Hepatocyte (in vitro differentiated cells): Measurements from ENCODE around the gene GMDS. TPM values are rescaled to one million over a fixed set of nuclear protein-coding genes. Genes with fewer than 3 reads are reported as not detected.

Source experiments
- DNase-seq: peaks from one replicate; pipeline ENCODE4 v3.0.0-alpha.2; 2016; ENCODE audit warnings: low spot score
- H2AFZ ChIP-seq: fragments of 200-600 bp; sonication (generic); 2 replicates; pipeline ENCODE4 v1.6.0; 2016; ENCODE audit warnings: antibody characterized with exemption, mild to moderate bottlenecking
- H3K27ac ChIP-seq: fragments of 200-600 bp; sonication (generic); 2 replicates; pipeline ENCODE4 v1.5.1; 2016; ENCODE audit warnings: mild to moderate bottlenecking
- H3K27me3 ChIP-seq: fragments of 200-600 bp; sonication (generic); 2 replicates; pipeline ENCODE4 v1.6.1; 2016
- H3K36me3 ChIP-seq: fragments of 200-600 bp; sonication (generic); replicated peaks from 2 replicates; pipeline ENCODE4 v1.5.1; 2016; ENCODE audit warnings: low read depth; ENCODE audit not compliant: insufficient read depth
- H3K4me1 ChIP-seq: fragments of 200-600 bp; sonication (generic); 2 replicates; pipeline ENCODE4 v1.5.1; 2016; ENCODE audit warnings: mild to moderate bottlenecking, moderate library complexity; ENCODE audit not compliant: insufficient read depth
- H3K4me2 ChIP-seq: fragments of 200-600 bp; sonication (generic); 2 replicates; pipeline ENCODE4 v1.6.0; 2016
- H3K4me3 ChIP-seq: fragments of 200-600 bp; sonication (generic); 2 replicates; pipeline ENCODE4 v1.5.1; 2016; ENCODE audit warnings: mild to moderate bottlenecking
- H3K79me2 ChIP-seq: fragments of 200-600 bp; sonication (generic); 2 replicates; pipeline ENCODE4 v1.6.0; 2017; ENCODE audit warnings: mild to moderate bottlenecking
- H3K9me2 ChIP-seq: fragments of 200-600 bp; sonication (generic); replicated peaks from 2 replicates; pipeline ENCODE4 v1.6.0; 2017; ENCODE audit warnings: mild to moderate bottlenecking; ENCODE audit not compliant: insufficient read depth
- H3K9me3 ChIP-seq: fragments of 200-600 bp; sonication (generic); 2 replicates; pipeline ENCODE4 v1.5.1; 2016; ENCODE audit warnings: low read depth, mild to moderate bottlenecking
- H4K20me1 ChIP-seq: fragments of 200-600 bp; sonication (generic); 2 replicates; pipeline ENCODE4 v1.6.0; 2016; ENCODE audit warnings: mild to moderate bottlenecking; ENCODE audit not compliant: insufficient read depth, poor library complexity, severe bottlenecking
- EZH2 ChIP-seq: fragments of 200-600 bp; sonication (generic); IDR thresholded peaks from 2 replicates; pipeline ENCODE4 v1.6.1; 2016; ENCODE audit warnings: antibody characterized with exemption, mild to moderate bottlenecking, borderline replicate concordance
- EZH2phosphoT487 ChIP-seq: fragments of 200-600 bp; sonication (generic); IDR thresholded peaks from one replicate; pipeline ENCODE4 v1.6.1; 2018; ENCODE audit warnings: antibody characterized with exemption, mild to moderate bottlenecking, low read depth, moderate library complexity; ENCODE audit not compliant: unreplicated experiment, severe bottlenecking
- whole genome bisulfite sequencing: methylation state at CpG from one replicate; pipeline ENCODE4 v1.1.6; 2016; ENCODE audit warnings: low lambda C conversion rate; ENCODE audit errors: missing lambda C conversion rate; 5-methylcytosine and 5-hydroxymethylcytosine counted together
- polyA plus RNA-seq: library from polyadenylated mRNA; unstranded; fragments of >200 nt; fragmentation: Nextera tagmentation; extraction: Ambion mirVana; gene quantifications from 2 replicates; pipeline ENCODE4 v1.2.1, GENCODE V29; 2016
- total RNA-seq: library from RNA; depleted of rRNA; stranded (reverse); fragments of >200 nt; gene quantifications from 2 replicates; pipeline ENCODE4 v1.2.3, GENCODE V29; 2014
- TF ChIP-seq, protein P1 (sequence below): fragments of 200-600 bp; sonication (generic); IDR thresholded peaks from 2 replicates; pipeline ENCODE4 v1.5.1; 2016; ENCODE audit warnings: antibody characterized with exemption, mild to moderate bottlenecking; ENCODE audit not compliant: poor library complexity

The GMDS gene
- total and polyA plus RNA-seq, 2 experiments from 2014 or later: 20.7 to 32.6 TPM

DNA sequence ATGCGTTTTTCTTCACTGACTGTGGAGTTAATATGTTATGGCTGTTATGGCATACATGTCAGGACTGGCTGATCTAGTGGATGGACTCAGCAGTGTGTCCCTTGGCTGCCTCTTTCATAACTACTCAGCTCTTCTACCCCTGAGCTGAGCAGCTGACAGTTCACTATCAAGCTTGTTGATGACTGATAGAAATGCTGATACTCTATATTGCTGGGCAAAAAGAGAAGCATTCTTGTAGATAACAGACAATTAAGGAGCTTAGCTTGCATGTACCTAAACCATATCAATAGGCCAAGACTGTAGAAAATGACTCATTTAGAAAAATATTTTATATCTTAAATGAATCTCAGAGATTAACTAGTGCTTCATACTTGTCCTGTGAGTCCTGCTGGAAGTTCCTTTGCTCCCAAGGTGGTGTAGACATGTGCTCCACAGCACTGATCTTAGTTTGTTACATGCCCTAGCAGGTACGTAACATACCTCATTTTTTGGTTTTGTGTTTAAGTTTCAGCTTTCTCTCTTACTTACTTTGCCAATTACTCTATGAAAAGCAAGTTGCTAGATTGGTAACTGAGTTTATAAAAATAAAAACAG, 236.9 kb downstream of the GMDS start:
- no peaks in the 10 kb centered on the region for H3K9me2 ChIP-seq
- no peaks in the 10 kb centered on the region for H4K20me1 ChIP-seq
- no peaks in the 10 kb centered on the region for H3K4me1 ChIP-seq
- H3K36me3 ChIP-seq: no peaks in the 10 kb centered on the region
- DNase-seq: no peak
- H3K9me3 ChIP-seq: no peaks in the 10 kb centered on the region
- no peaks in the 10 kb centered on the region for H3K27me3 ChIP-seq
- no peak overlapping the region for H3K4me3 ChIP-seq
- 97% methylated on average over 2 of the region's 2 CpGs for whole genome bisulfite sequencing
- H3K27ac ChIP-seq: no peak overlapping the region
- H3K79me2 ChIP-seq: no peaks in the 10 kb centered on the region
- no peak overlapping the region for H3K4me2 ChIP-seq
- H2AFZ ChIP-seq: no peak overlapping the region
- TF ChIP-seq, protein P1, sequence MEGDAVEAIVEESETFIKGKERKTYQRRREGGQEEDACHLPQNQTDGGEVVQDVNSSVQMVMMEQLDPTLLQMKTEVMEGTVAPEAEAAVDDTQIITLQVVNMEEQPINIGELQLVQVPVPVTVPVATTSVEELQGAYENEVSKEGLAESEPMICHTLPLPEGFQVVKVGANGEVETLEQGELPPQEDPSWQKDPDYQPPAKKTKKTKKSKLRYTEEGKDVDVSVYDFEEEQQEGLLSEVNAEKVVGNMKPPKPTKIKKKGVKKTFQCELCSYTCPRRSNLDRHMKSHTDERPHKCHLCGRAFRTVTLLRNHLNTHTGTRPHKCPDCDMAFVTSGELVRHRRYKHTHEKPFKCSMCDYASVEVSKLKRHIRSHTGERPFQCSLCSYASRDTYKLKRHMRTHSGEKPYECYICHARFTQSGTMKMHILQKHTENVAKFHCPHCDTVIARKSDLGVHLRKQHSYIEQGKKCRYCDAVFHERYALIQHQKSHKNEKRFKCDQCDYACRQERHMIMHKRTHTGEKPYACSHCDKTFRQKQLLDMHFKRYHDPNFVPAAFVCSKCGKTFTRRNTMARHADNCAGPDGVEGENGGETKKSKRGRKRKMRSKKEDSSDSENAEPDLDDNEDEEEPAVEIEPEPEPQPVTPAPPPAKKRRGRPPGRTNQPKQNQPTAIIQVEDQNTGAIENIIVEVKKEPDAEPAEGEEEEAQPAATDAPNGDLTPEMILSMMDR: no peak
- TF ChIP-seq EZH2 (no peak), EZH2phosphoT487 (no peak)

DNA sequence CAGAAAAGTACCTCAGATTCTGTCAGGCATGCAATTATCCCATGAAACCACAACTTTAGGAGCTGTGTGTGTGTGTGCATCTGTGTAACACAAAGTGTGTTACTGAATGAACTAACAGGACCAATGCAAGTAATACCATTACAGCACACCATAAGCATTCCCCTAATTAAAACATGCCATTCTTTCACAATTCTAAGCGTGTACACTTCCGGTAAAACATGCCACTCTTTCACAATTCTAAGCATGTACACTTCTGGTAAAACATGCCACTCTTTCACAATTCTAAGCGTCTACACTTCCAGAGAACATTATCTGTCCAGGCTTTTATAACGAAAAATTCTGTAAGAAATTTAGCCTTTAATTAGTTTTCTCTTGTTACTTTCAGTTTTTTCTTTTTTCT, 238.2 kb downstream of the GMDS start:
- 99% methylated on average over 4 of the region's 4 CpGs for WGBS
- Histone ChIP-seq H2AFZ (no peak overlapping the region), H3K4me1 (no peaks in the 10 kb centered on the region), H3K4me2 (no peak overlapping the region), H3K27ac (no peak overlapping the region), H3K4me3 (no peak overlapping the region), H3K9me2 (no peaks in the 10 kb centered on the region), H3K27me3 (no peaks in the 10 kb centered on the region), H4K20me1 (no peaks in the 10 kb centered on the region), H3K79me2 (no peaks in the 10 kb centered on the region), H3K9me3 (no peaks in the 10 kb centered on the region), H3K36me3 (no peaks in the 10 kb centered on the region)
- TF ChIP-seq EZH2: no peak
- no peak for TF ChIP-seq EZH2phosphoT487
- TF ChIP-seq, protein P1: no peak
- no peak for DNase-seq

DNA sequence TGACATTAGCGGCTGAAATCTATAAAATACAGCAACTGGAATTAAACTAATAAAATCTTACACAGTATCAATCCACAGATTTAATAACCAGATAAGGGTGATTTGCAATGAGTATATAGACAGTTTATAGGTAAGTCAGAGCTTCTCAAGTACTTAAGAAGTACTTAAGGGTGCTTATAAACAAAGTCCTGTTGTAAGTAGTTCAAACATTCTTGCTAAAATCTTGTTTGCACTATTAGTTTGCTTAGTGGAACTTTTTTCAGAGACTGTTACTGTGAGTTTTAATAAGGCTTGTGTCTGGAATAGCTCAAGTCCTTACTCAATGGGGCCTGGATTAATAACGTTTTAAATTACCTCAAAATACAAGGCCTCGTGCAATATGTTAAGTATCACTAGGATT, 240.5 kb downstream of the GMDS start:
- DNase-seq: no peak
- TF ChIP-seq EZH2 (no peak), EZH2phosphoT487 (no peak)
- TF ChIP-seq, protein P1: no peak
- no peaks in the 10 kb centered on the region for H3K27me3 ChIP-seq
- no peaks in the 10 kb centered on the region for H4K20me1 ChIP-seq
- no peaks in the 10 kb centered on the region for H3K9me3 ChIP-seq
- H2AFZ ChIP-seq: no peak overlapping the region
- H3K27ac ChIP-seq: no peak overlapping the region
- no peak overlapping the region for H3K4me3 ChIP-seq
- H3K9me2 ChIP-seq: no peaks in the 10 kb centered on the region
- no peak overlapping the region for H3K4me2 ChIP-seq
- no peaks in the 10 kb centered on the region for H3K36me3 ChIP-seq
- 46% methylated on average over 3 of the region's 3 CpGs for WGBS
- no peaks in the 10 kb centered on the region for H3K79me2 ChIP-seq
- H3K4me1 ChIP-seq: no peaks in the 10 kb centered on the region
